HepG2 (cell line): ENCODE results near the gene ANKAR. TPM values are rescaled to one million over a fixed set of nuclear protein-coding genes. Genes with fewer than 3 reads are reported as not detected.

Experiments
- ATAC-seq: fragments of 200-7000 bp; cut with Tn5 transposase; 3 replicates; pipeline ENCODE4 v1.9.1; 2020; ENCODE audit warnings: mild to moderate bottlenecking, moderate library complexity
- BruUV-seq: library from RNA; stranded (reverse); fragments of 400-500 nt; replicated peaks from 2 replicates; lab custom pipeline; 2021; lab: Mats Ljungman, UMichigan
- CTCF ChIA-PET: fragments of 300-600 bp; formaldehyde crosslinking; extraction: SDS; loops from one replicate; lab custom pipeline; 2021; ENCODE audit warnings: low total read pairs, inconsistent platforms, low intra/inter-chr PET ratio; lab: Yijun Ruan, JAX
- POLR2A ChIA-PET: fragments of 350-600 bp; sonication (Branson Sonifier 250); formaldehyde crosslinking; loops from one replicate; lab custom pipeline; 2020; ENCODE audit warnings: antibody characterized with exemption, inconsistent platforms; lab: Yijun Ruan, JAX
- DNase-seq: peaks from one replicate; pipeline ENCODE4 v3.0.0-alpha.2; 2015; ENCODE audit warnings: low spot score
- FAIRE-seq: peaks from 3 replicates; lab custom pipeline; 2011; peaks lifted over from hg19 to GRCh38; lab: Jason Lieb, UNC
- H2AFZ ChIP-seq: one replicate; pipeline ENCODE4 v1.6.1; 2011; ENCODE audit warnings: low read length, inconsistent platforms
- H3K27ac ChIP-seq: fragments of 300-600 bp; 3 replicates; pipeline ENCODE4 v1.8.0; 2011; ENCODE audit warnings: mixed run types, mild to moderate bottlenecking, mixed read lengths, low read length, inconsistent platforms; ENCODE audit not compliant: insufficient read depth; ENCODE audit errors: extremely low read length
- H3K27me3 ChIP-seq, 2 experiments: fragments of 200-600 bp in 1 of 2; 2 replicates in 1 of 2; 3 replicates in 1 of 2; pipeline versions ENCODE4 v1.6.0 to v1.8.0; 2011; ENCODE audit warnings: low read length in 2 of 2, mild to moderate bottlenecking in 2 of 2, moderate library complexity in 2 of 2, inconsistent platforms in 1 of 2; ENCODE audit not compliant: insufficient read depth in 2 of 2, control insufficient read depth in 1 of 2
- H3K36me3 ChIP-seq, 2 experiments: fragments of 200-600 bp in 1 of 2; replicated peaks in 1 of 2; 2 replicates in 1 of 2; 3 replicates in 1 of 2; pipeline versions ENCODE4 v1.5.1 to v1.8.0; 2011; ENCODE audit warnings: low read length in 2 of 2, inconsistent platforms in 1 of 2; ENCODE audit not compliant: insufficient read depth in 2 of 2, control insufficient read depth in 1 of 2
- H3K4me1 ChIP-seq: 2 replicates; pipeline ENCODE4 v1.5.1; 2012; ENCODE audit warnings: low read length, inconsistent platforms; ENCODE audit not compliant: insufficient read depth
- H3K4me2 ChIP-seq: 2 replicates; pipeline ENCODE4 v1.6.0; 2011; ENCODE audit warnings: low read depth, low read length, inconsistent platforms
- H3K4me3 ChIP-seq, 3 experiments: fragments of 200-600 bp in 1 of 3; sonication (generic), shearing (Covaris generic) in 1 of 3; replicated peaks in 1 of 3; 2 replicates each; pipeline ENCODE4 v1.5.1; 2011 to 2016; ENCODE audit warnings: low read length in 3 of 3, inconsistent platforms in 2 of 3, low read depth in 2 of 3, mild to moderate bottlenecking in 2 of 3, control low read depth in 1 of 3, mixed read lengths in 1 of 3; ENCODE audit not compliant: insufficient read depth in 1 of 3
- H3K79me2 ChIP-seq: one replicate; pipeline ENCODE4 v1.6.1; 2011; ENCODE audit warnings: low read length, inconsistent platforms; ENCODE audit not compliant: insufficient read depth
- H3K9ac ChIP-seq: 2 replicates; pipeline ENCODE4 v1.6.0; 2011; ENCODE audit warnings: mild to moderate bottlenecking, low read depth, low read length, inconsistent platforms; ENCODE audit not compliant: insufficient read depth
- H3K9me3 ChIP-seq: 2 replicates; pipeline ENCODE4 v1.5.1; 2012; ENCODE audit warnings: mild to moderate bottlenecking, low read length
- H4K20me1 ChIP-seq: 2 replicates; pipeline ENCODE4 v1.6.0; 2011; ENCODE audit warnings: inconsistent platforms, mild to moderate bottlenecking, low read length, moderate library complexity; ENCODE audit not compliant: insufficient read depth
- DBP ChIP-seq: sonication (generic); formaldehyde crosslinking; IDR thresholded peaks from 2 replicates; pipeline ENCODE4 v1.4.0; 2020; ENCODE audit warnings: missing genetic modification reagents; ENCODE audit errors: not compliant biosample characterization
- DPF2 ChIP-seq: sonication (generic); formaldehyde crosslinking; IDR thresholded peaks from 2 replicates; pipeline ENCODE4 v1.4.0; 2020; ENCODE audit warnings: mild to moderate bottlenecking, low read depth, missing genetic modification reagents, borderline replicate concordance
- ELF1 ChIP-seq: sonication (generic); formaldehyde crosslinking; IDR thresholded peaks from 2 replicates; pipeline ENCODE4 v1.4.0; 2020; ENCODE audit warnings: missing genetic modification reagents
- EP300 ChIP-seq, 3 experiments: sonication (generic) in 1 of 3; formaldehyde crosslinking in 1 of 3; IDR thresholded peaks; 2 replicates each; pipeline versions ENCODE4 v1.5.1 to v1.6.1; 2011 to 2020; ENCODE audit warnings: low read depth in 2 of 3, low read length in 2 of 3, borderline replicate concordance in 1 of 3, improper control_type of control experiment in 1 of 3, mild to moderate bottlenecking in 1 of 3, missing genetic modification reagents in 1 of 3, moderate library complexity in 1 of 3
- FOXO4 ChIP-seq: sonication (generic); formaldehyde crosslinking; conservative IDR thresholded peaks from 2 replicates; pipeline ENCODE4 v1.8.1; 2023; ENCODE audit warnings: missing genetic modification reagents
- HMGXB4 ChIP-seq, 2 experiments: sonication (generic) in 1 of 2; formaldehyde crosslinking in 1 of 2; IDR thresholded peaks; 2 replicates each; pipeline versions ENCODE4 v1.4.0 to v1.6.1; 2018 to 2020; ENCODE audit warnings: missing genetic modification reagents in 2 of 2, borderline replicate concordance in 1 of 2, low read depth in 1 of 2, mild to moderate bottlenecking in 1 of 2, missing biosample characterization in 1 of 2
- HNF4A ChIP-seq: sonication (generic); formaldehyde crosslinking; IDR thresholded peaks from 2 replicates; pipeline ENCODE4 v1.4.0; 2020; ENCODE audit warnings: missing genetic modification reagents
- KLF9 ChIP-seq: IDR thresholded peaks from 2 replicates; pipeline ENCODE4 v1.6.1; 2016; ENCODE audit warnings: low read depth
- MIXL1 ChIP-seq: IDR thresholded peaks from 2 replicates; pipeline ENCODE4 v1.6.1; 2016
- NPAS2 ChIP-seq: sonication (generic); formaldehyde crosslinking; IDR thresholded peaks from 2 replicates; pipeline ENCODE4 v1.8.0; 2022; ENCODE audit warnings: mild to moderate bottlenecking, missing genetic modification reagents, borderline replicate concordance
- TBX2 ChIP-seq: sonication (generic); formaldehyde crosslinking; IDR thresholded peaks from 2 replicates; pipeline ENCODE4 v1.5.0; 2020; ENCODE audit warnings: missing genetic modification reagents, mild to moderate bottlenecking, borderline replicate concordance
- U2AF2 ChIP-seq: fragments of 200-400 bp; formaldehyde crosslinking; IDR thresholded peaks from 2 replicates; pipeline ENCODE4 v1.6.1; 2017; ENCODE audit warnings: low read depth, mild to moderate bottlenecking, low read length
- ZBTB26 ChIP-seq: IDR thresholded peaks from 2 replicates; pipeline ENCODE4 v1.6.1; 2016; ENCODE audit warnings: missing compliant biosample characterization, missing genetic modification reagents, borderline replicate concordance
- ZNF564 ChIP-seq: sonication (generic); formaldehyde crosslinking; IDR thresholded peaks from 2 replicates; pipeline ENCODE4 v1.8.1; 2023; ENCODE audit warnings: mild to moderate bottlenecking, missing genetic modification reagents
- ZNF709 ChIP-seq: sonication (generic); formaldehyde crosslinking; IDR thresholded peaks from 2 replicates; pipeline ENCODE4 v1.5.0; 2020; ENCODE audit warnings: mild to moderate bottlenecking, missing genetic modification reagents
- ZNF776 ChIP-seq: sonication (generic); formaldehyde crosslinking; IDR thresholded peaks from 2 replicates; pipeline ENCODE4 v1.4.0; 2020; ENCODE audit warnings: mild to moderate bottlenecking, missing genetic modification reagents
- WGBS: methylation state at CpG from one replicate; pipeline ENCODE4 v1.1.6; 2017; ENCODE audit warnings: low lambda C conversion rate; 5-methylcytosine and 5-hydroxymethylcytosine counted together
- in situ Hi-C: cut with HindIII; loops from 2 replicates; pipeline ENCODE4 v1.10.0; 2017; ENCODE audit warnings: low pct_unique_long_range_greater_than_20kb; ENCODE audit not compliant: extremely low pct_ligation_motif_present
- intact Hi-C: fragments of 100-400 bp; cut with micrococcal nuclease; formaldehyde crosslinking; loops from one replicate; pipeline ENCODE4 v1.10.0; 2022; ENCODE audit not compliant: unreplicated experiment
- polyA plus RNA-seq, 8 experiments: library from polyadenylated mRNA; depleted of rRNA in 3 of 8; stranded (reverse) in 7 of 8; unstranded in 1 of 8; fragments of >200 nt; fragmentation: Illumina TruSeq in 4 of 8; extraction: Trizol in 4 of 8; gene quantifications; 2 replicates each; pipeline versions ENCODE4 v1.2.1 to v1.2.3, GENCODE V29; 2011 to 2016; ENCODE audit warnings: low read depth in 4 of 8, missing spikeins in 1 of 8, mixed read lengths in 1 of 8; ENCODE audit not compliant: insufficient read depth in 1 of 8
- total RNA-seq, 5 experiments: library from RNA; depleted of rRNA; stranded (reverse); fragments of >200 nt; fragmentation: Illumina TruSeq; extraction: Trizol; gene quantifications; 2 replicates each; pipeline ENCODE4 v1.2.3, GENCODE V29; 2016; ENCODE audit warnings: low read depth in 1 of 5

The ANKAR gene
- total and polyA plus RNA-seq, 2 of the 13 experiments (the other 11 are each of a cell fraction or from before 2014, with no cell fraction given), result 3.6 to 5.0 TPM

GRCh38 chr2:189681203-189681602 lies 6.7 kb downstream of the ANKAR start:
- H4K20me1 ChIP-seq, result no peaks in the 10 kb centered on the region
- H3K9me3 ChIP-seq, result peaks cover 7% of the 10 kb centered on the region; the same call in 1 of the 2 replicates
- no peaks in the 10 kb centered on the region for H3K27me3 ChIP-seq
- H3K4me2 ChIP-seq, result no peak overlapping the region
- no peak for DNase-seq
- ATAC-seq, result no peak
- H3K9ac ChIP-seq, result no peak overlapping the region
- TF ChIP-seq U2AF2, result no peak
- TF ChIP-seq ZNF776 (CRISPR knock-in tag), result no peak
- no peak for TF ChIP-seq HMGXB4 (CRISPR knock-in tag; IDR thresholded peaks at IDR 0.05; ENCODE audit: borderline replicate concordance in 1 of 2, low read depth in 1 of 2)
- TF ChIP-seq DPF2 (CRISPR knock-in tag), result no peak
- TF ChIP-seq ZNF564 (CRISPR knock-in tag), result no peak
- no peak for TF ChIP-seq NPAS2 (CRISPR knock-in tag)
- no peak for TF ChIP-seq ELF1 (CRISPR knock-in tag)
- TF ChIP-seq DBP (CRISPR knock-in tag), result no peak
- TF ChIP-seq ZNF709 (CRISPR knock-in tag), result no peak
- TF ChIP-seq ZBTB26 (CRISPR knock-in tag), result no peak
- TF ChIP-seq HNF4A, result no peak
- no peak for TF ChIP-seq EP300 (IDR thresholded peaks at IDR 0.05; ENCODE audit: low read depth in 2 of 2, low read length in 2 of 2)
- TF ChIP-seq EP300 (CRISPR knock-in tag; IDR thresholded peaks at IDR 0.05; ENCODE audit: borderline replicate concordance), result no peak
- TF ChIP-seq MIXL1 (CRISPR knock-in tag), result no peak
- no peak for TF ChIP-seq KLF9 (CRISPR knock-in tag)
- TF ChIP-seq TBX2 (CRISPR knock-in tag), result no peak
- TF ChIP-seq FOXO4 (CRISPR knock-in tag), result no peak
- no peak for FAIRE-seq
- CTCF ChIA-PET, result no interaction called here
- in situ Hi-C loops, result no loop called here
- no peak overlapping the region for H3K4me3 ChIP-seq
- 92% methylated on average over 1 of the region's 1 CpG for WGBS
- intact Hi-C loops, result no loop called here
- no peaks in the 10 kb centered on the region for H3K4me1 ChIP-seq
- POLR2A ChIA-PET, result no interaction called here
- H3K27ac ChIP-seq, result no peak overlapping the region
- no TSS peak for BruUV-seq
- H3K79me2 ChIP-seq, result no peaks in the 10 kb centered on the region
- H2AFZ ChIP-seq, result no peak overlapping the region
- no peaks in the 10 kb centered on the region; a peak in 1 of 5 replicates for H3K36me3 ChIP-seq
